ENCODE results near the gene TBCD.

DNA sequence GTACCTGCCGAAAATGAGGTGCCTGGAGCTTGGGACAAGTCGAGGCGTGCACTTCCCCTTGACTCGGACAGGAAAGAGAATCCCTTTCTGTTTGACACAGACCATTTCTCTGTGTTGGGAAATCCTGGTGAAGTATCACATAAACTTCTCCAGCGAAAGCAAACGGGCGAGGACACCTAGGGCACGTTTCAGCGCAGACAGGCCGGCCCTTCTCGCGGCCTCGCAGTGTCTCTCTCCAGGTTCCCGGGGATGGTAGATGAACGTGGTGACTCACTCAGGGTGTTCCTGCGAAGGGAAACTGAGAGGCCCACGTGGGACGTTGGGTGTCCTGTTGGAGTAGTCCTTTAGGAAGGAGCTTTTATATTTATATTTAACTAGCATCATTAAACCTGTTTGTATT is 124.3 kb downstream of the TBCD start:
- TF ChIP-seq, protein P1, sequence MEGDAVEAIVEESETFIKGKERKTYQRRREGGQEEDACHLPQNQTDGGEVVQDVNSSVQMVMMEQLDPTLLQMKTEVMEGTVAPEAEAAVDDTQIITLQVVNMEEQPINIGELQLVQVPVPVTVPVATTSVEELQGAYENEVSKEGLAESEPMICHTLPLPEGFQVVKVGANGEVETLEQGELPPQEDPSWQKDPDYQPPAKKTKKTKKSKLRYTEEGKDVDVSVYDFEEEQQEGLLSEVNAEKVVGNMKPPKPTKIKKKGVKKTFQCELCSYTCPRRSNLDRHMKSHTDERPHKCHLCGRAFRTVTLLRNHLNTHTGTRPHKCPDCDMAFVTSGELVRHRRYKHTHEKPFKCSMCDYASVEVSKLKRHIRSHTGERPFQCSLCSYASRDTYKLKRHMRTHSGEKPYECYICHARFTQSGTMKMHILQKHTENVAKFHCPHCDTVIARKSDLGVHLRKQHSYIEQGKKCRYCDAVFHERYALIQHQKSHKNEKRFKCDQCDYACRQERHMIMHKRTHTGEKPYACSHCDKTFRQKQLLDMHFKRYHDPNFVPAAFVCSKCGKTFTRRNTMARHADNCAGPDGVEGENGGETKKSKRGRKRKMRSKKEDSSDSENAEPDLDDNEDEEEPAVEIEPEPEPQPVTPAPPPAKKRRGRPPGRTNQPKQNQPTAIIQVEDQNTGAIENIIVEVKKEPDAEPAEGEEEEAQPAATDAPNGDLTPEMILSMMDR (IDR thresholded peaks at IDR 0.05; ENCODE audit: low read depth, low read length) = no peak
- TF ChIP-seq EZH2phosphoT487 (IDR thresholded peaks at IDR 0.05; ENCODE audit: low read depth) = no peak

All from OCI-LY3 (cell line).